Measurements from ENCODE around the gene HELZ. TPM values are rescaled to one million over a fixed set of nuclear protein-coding genes. Genes with fewer than 3 reads are reported as not detected.

HELZ gene
- total RNA-seq, 1 experiment from 2014 or later: 31.3 TPM

DNA sequence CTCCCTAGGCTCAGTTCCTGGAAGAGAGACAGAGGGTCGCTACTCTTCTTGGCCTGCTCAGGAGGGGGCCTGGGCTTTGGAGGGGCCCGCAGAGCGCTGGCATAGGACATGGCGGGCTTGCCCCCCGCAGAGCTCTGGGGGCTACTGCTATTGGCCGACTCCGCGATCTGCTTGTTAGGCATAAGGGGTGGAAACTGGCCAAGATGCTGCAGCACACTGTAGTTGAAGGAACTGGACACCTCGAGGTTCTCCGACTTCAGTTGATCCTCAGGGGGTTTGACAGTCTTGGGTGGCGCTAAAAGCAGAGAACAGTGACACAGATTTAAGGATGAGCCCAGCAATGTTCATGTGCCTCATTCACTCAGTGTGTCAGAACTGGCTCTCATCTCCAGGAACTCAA, 166.7 kb downstream of the HELZ start:
- Histone ChIP-seq H3K27ac (ENCODE audit: low read length) (no peak overlapping the region), H3F3A (ENCODE audit: low read length, unreplicated experiment) (no peaks in the 10 kb centered on the region), H4K20me1 (ENCODE audit: low read length) (no peaks in the 10 kb centered on the region), H3K79me2 (ENCODE audit: low read length) (no peaks in the 10 kb centered on the region), H3K9me3 (ENCODE audit: low read length) (no peaks in the 10 kb centered on the region), H3K4me2 (ENCODE audit: low read length) (no peak overlapping the region), H3K4me3 (ENCODE audit: low read length) (no peak overlapping the region), H3K9me2 (replicated peaks; ENCODE audit: low read length) (no peaks in the 10 kb centered on the region), H3K27me3 (ENCODE audit: low read length) (no peaks in the 10 kb centered on the region), H3K9ac (ENCODE audit: low read length) (no peak overlapping the region), H3K4me1 (ENCODE audit: insufficient read depth, low read length) (no peaks in the 10 kb centered on the region), H2AFZ (ENCODE audit: low read length) (no peak overlapping the region), H3K36me3 (ENCODE audit: low read depth, low read length) (peaks cover 5% of the 10 kb centered on the region; the same call in 1 of the 2 replicates)
- ChIA-PET POLR2A (ENCODE audit: unreplicated experiment) (no interaction called here), CTCF (no interaction called here)
- ATAC-seq: no peak
- DNase-seq: no peak
- BruUV-seq (replicated peaks): no TSS peak
- intact Hi-C loops (cut with micrococcal nuclease): no loop called here
- TF ChIP-seq, protein P1, sequence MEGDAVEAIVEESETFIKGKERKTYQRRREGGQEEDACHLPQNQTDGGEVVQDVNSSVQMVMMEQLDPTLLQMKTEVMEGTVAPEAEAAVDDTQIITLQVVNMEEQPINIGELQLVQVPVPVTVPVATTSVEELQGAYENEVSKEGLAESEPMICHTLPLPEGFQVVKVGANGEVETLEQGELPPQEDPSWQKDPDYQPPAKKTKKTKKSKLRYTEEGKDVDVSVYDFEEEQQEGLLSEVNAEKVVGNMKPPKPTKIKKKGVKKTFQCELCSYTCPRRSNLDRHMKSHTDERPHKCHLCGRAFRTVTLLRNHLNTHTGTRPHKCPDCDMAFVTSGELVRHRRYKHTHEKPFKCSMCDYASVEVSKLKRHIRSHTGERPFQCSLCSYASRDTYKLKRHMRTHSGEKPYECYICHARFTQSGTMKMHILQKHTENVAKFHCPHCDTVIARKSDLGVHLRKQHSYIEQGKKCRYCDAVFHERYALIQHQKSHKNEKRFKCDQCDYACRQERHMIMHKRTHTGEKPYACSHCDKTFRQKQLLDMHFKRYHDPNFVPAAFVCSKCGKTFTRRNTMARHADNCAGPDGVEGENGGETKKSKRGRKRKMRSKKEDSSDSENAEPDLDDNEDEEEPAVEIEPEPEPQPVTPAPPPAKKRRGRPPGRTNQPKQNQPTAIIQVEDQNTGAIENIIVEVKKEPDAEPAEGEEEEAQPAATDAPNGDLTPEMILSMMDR (conservative IDR thresholded peaks at IDR 0.05; ENCODE audit: low read depth, low read length): no peak
- TF ChIP-seq EZH2phosphoT487 (IDR thresholded peaks at IDR 0.05; ENCODE audit: borderline replicate concordance, low read length): no peak
- TF ChIP-seq EZH2 (IDR thresholded peaks at IDR 0.05; ENCODE audit: low read length, unreplicated experiment): no peak

DNA sequence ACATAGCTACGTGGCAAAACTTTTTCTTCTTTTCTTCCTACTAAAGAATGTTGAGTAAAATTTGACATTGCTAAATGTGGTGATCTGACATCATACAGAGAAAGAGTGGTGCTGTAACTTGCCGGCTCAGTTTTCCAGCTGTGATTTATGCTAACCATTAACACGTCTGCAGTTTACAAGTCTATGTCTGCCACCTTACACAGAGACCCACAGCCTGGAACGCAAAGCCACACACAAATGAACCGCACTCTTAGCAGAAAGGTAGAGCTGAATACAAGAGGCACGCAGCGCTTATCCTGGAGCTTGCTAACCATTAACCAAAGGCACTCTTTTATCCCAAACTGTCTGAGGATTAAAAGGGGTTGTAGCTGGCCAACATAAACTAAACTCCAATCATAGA, 168.7 kb downstream of the HELZ start:
- Histone ChIP-seq H4K20me1 (ENCODE audit: low read length) (no peaks in the 10 kb centered on the region), H3K4me3 (ENCODE audit: low read length) (no peak overlapping the region), H3K9me3 (ENCODE audit: low read length) (no peaks in the 10 kb centered on the region), H3K9ac (ENCODE audit: low read length) (no peak overlapping the region), H3K4me1 (ENCODE audit: insufficient read depth, low read length) (no peaks in the 10 kb centered on the region), H3K9me2 (replicated peaks; ENCODE audit: low read length) (no peaks in the 10 kb centered on the region), H2AFZ (ENCODE audit: low read length) (no peak overlapping the region), H3K36me3 (ENCODE audit: low read depth, low read length) (peaks cover 5% of the 10 kb centered on the region; the same call in 1 of the 2 replicates), H3K4me2 (ENCODE audit: low read length) (no peak overlapping the region), H3K27ac (ENCODE audit: low read length) (no peak overlapping the region), H3F3A (ENCODE audit: low read length, unreplicated experiment) (no peaks in the 10 kb centered on the region), H3K27me3 (ENCODE audit: low read length) (no peaks in the 10 kb centered on the region), H3K79me2 (ENCODE audit: low read length) (no peaks in the 10 kb centered on the region)
- ChIA-PET CTCF (no interaction called here), POLR2A (ENCODE audit: unreplicated experiment) (interaction anchor here (0.7 kb wide), 1 partner anchor 10 kb away, joined by 4 read pairs; no protein-coding TSS in a partner anchor)
- DNase-seq (no peak), ATAC-seq (no peak)
- intact Hi-C loops (cut with micrococcal nuclease): no loop called here
- no TSS peak for BruUV-seq (replicated peaks)
- no peak for TF ChIP-seq EZH2phosphoT487 (IDR thresholded peaks at IDR 0.05; ENCODE audit: borderline replicate concordance, low read length)
- TF ChIP-seq, protein P1 (conservative IDR thresholded peaks at IDR 0.05; ENCODE audit: low read depth, low read length): no peak
- TF ChIP-seq EZH2 (IDR thresholded peaks at IDR 0.05; ENCODE audit: low read length, unreplicated experiment): no peak

DNA sequence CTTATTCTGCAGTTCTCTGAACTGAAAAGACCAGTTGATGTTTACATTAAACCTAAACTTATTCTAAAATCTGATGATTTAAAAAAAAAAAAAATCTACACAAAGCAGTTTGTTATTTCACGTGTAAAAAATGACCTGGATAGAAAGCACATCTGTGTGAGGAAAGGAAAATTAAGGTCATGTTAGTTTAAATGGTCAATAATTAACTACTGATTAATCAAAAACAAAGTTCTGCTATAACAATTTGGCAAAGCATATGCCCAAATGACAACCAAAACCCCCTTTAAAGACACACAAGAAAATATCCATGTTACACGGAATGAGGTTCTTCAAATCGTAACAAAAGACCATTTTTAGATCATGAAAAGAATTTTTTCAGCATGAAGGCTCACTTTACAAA, 170.2 kb downstream of the HELZ start:
- TF ChIP-seq EZH2 (IDR thresholded peaks at IDR 0.05; ENCODE audit: low read length, unreplicated experiment): no peak
- TF ChIP-seq EZH2phosphoT487 (IDR thresholded peaks at IDR 0.05; ENCODE audit: borderline replicate concordance, low read length): no peak
- TF ChIP-seq, protein P1 (conservative IDR thresholded peaks at IDR 0.05; ENCODE audit: low read depth, low read length): no peak
- no peak overlapping the region for H3K4me2 ChIP-seq (ENCODE audit: low read length)
- no peaks in the 10 kb centered on the region for H3K9me3 ChIP-seq (ENCODE audit: low read length)
- H3K27ac ChIP-seq (ENCODE audit: low read length): no peak overlapping the region
- no peaks in the 10 kb centered on the region for H3F3A ChIP-seq (ENCODE audit: low read length, unreplicated experiment)
- BruUV-seq (replicated peaks): no TSS peak
- H3K79me2 ChIP-seq (ENCODE audit: low read length): no peaks in the 10 kb centered on the region
- no peaks in the 10 kb centered on the region for H3K27me3 ChIP-seq (ENCODE audit: low read length)
- no peaks in the 10 kb centered on the region for H3K4me1 ChIP-seq (ENCODE audit: insufficient read depth, low read length)
- POLR2A ChIA-PET (ENCODE audit: unreplicated experiment): no interaction called here
- peaks cover 5% of the 10 kb centered on the region; the same call in 1 of the 2 replicates for H3K36me3 ChIP-seq (ENCODE audit: low read depth, low read length)
- CTCF ChIA-PET: no interaction called here
- ATAC-seq (no peak), DNase-seq (no peak)
- no peak overlapping the region for H2AFZ ChIP-seq (ENCODE audit: low read length)
- intact Hi-C loops (cut with micrococcal nuclease): no loop called here
- no peak overlapping the region for H3K9ac ChIP-seq (ENCODE audit: low read length)
- no peaks in the 10 kb centered on the region for H4K20me1 ChIP-seq (ENCODE audit: low read length)
- no peaks in the 10 kb centered on the region for H3K9me2 ChIP-seq (replicated peaks; ENCODE audit: low read length)
- H3K4me3 ChIP-seq (ENCODE audit: low read length): no peak overlapping the region

All from PC-3 (cell line).